GM21786 (cell line): ENCODE measurements around the gene ZBTB7A.
"Not testable (repeated sequence)": the region's sequence is repeated elsewhere in the genome, so short reads cannot be mapped to it uniquely, and the experiment has no call there.

Experiments used
- ATAC-seq: cut with Tn5 transposase; IDR thresholded peaks from one replicate; pipeline ENCODE4 v1.9.1; 2021; ENCODE audit not compliant: unreplicated experiment

ZBTB7A gene

GRCh38 chr19:3998667-3999412 lies 67.9 kb downstream of the ZBTB7A start:
- not testable (repeated sequence) for ATAC-seq

GRCh38 chr19:3995607-3996006 lies 71.1 kb downstream of the ZBTB7A start:
- no peak for ATAC-seq
